Stimulated activated naive B cell treated with anti-CD40 and anti-IgM and Interleukin-4, amounts not matched to agents 10 μg/mL and 1 μg/mL and 100 μg/mL, for 72 hours (primary cell): ENCODE results near the gene NCMAP.

Experiments
- ATAC-seq, 2 donors: fragments of 150-1000 bp; cut with Tn5 transposase; replicated peaks; 2 replicates each; pipeline ENCODE4 v1.10.0; 2021; ENCODE audit warnings: moderate library complexity in 1 of 2
- DNase-seq: peaks from one replicate; pipeline ENCODE4 v3.0.0; 2021
- H3K27ac Mint-ChIP-seq: one replicate; pipeline ENCODE4 v1.8.0; 2022; ENCODE audit warnings: mild to moderate bottlenecking, mixed read lengths
- H3K27me3 Mint-ChIP-seq, 2 donors: one replicate each; pipeline ENCODE4 v1.8.0; 2022; ENCODE audit warnings: mixed read lengths in 2 of 2
- H3K36me3 Mint-ChIP-seq, 2 donors: one replicate each; pipeline ENCODE4 v1.8.0; 2022; ENCODE audit warnings: mixed read lengths in 2 of 2, mild to moderate bottlenecking in 1 of 2
- H3K4me1 Mint-ChIP-seq, 2 donors: one replicate each; pipeline ENCODE4 v1.8.0; 2022; ENCODE audit warnings: mixed read lengths in 2 of 2, mild to moderate bottlenecking in 1 of 2
- H3K4me3 Mint-ChIP-seq, 2 donors: one replicate each; pipeline ENCODE4 v1.8.0; 2022; ENCODE audit warnings: mild to moderate bottlenecking in 2 of 2, mixed read lengths in 2 of 2, moderate library complexity in 1 of 2
- H3K9me3 Mint-ChIP-seq, 2 donors: one replicate each; pipeline ENCODE4 v1.8.0; 2022; ENCODE audit warnings: mixed read lengths in 2 of 2, mild to moderate bottlenecking in 1 of 2

Gene NCMAP

GRCh38 chr1:24640288-24640687, 84.4 kb downstream of the NCMAP start:
- peak overlapping the region in 1 of 2 donors; percentile 6 for H3K4me3 Mint-ChIP-seq
- no peak for DNase-seq

GRCh38 chr1:24641646-24642151, 85.8 kb downstream of the NCMAP start:
- Mint-ChIP-seq H3K36me3 (peaks cover 13 to 26% of the 10 kb centered on the region in 2 donors), H3K27ac (peak overlapping the region; percentile 98), H3K4me3 (peak overlapping the region; percentile 90 to 93), H3K9me3 (no peaks in the 10 kb centered on the region), H3K27me3 (no peaks in the 10 kb centered on the region), H3K4me1 (peaks cover 11 to 32% of the 10 kb centered on the region in 2 donors)
- peak; percentile 0 to 2 for ATAC-seq
- peak; percentile 60 for DNase-seq

More at GRCh38 chr1:24640288-24640687, 84.4 kb downstream of the NCMAP start:
- H3K4me1 Mint-ChIP-seq = peaks cover 11 to 26% of the 10 kb centered on the region in 2 donors
- no peak overlapping the region for H3K27ac Mint-ChIP-seq
- no peak for ATAC-seq
- no peaks in the 10 kb centered on the region for H3K9me3 Mint-ChIP-seq
- peaks cover 0 to 6% of the 10 kb centered on the region in 2 donors for H3K27me3 Mint-ChIP-seq
- peaks cover 7 to 19% of the 10 kb centered on the region in 2 donors for H3K36me3 Mint-ChIP-seq

GRCh38 chr1:24642481-24643362, 86.8 kb downstream of the NCMAP start, which contains the start of gene SRRM1:
SRRM1 (plus strand) TSS chr1:24643302; CDS start chr1:24643327, 25 bp downstream.
- DNase-seq = peak; percentile 99
- Mint-ChIP-seq H3K4me3 (peak within 1 kb of the TSS; percentile 90 to 93), H3K9me3 (no peaks in the 10 kb centered on the region), H3K27me3 (no peaks in the 10 kb centered on the region), H3K4me1 (peaks cover 12 to 38% of the 10 kb centered on the region in 2 donors), H3K27ac (peak within 1 kb of the TSS; percentile 98), H3K36me3 (peaks cover 18 to 32% of the 10 kb centered on the region in 2 donors)
- peak; percentile 89 to 91 for ATAC-seq

GRCh38 chr1:24643363-24644099, 87.6 kb downstream of the NCMAP start:
- H3K27ac Mint-ChIP-seq = peak overlapping the region; percentile 98
- ATAC-seq (peak; percentile 34 to 39), DNase-seq (peak; percentile 59)
- H3K27me3 Mint-ChIP-seq = no peaks in the 10 kb centered on the region
- H3K9me3 Mint-ChIP-seq = no peaks in the 10 kb centered on the region
- peaks cover 18 to 35% of the 10 kb centered on the region in 2 donors for H3K36me3 Mint-ChIP-seq
- peaks cover 12 to 41% of the 10 kb centered on the region in 2 donors for H3K4me1 Mint-ChIP-seq
- H3K4me3 Mint-ChIP-seq = peak overlapping the region; percentile 90 to 93

- Mint-ChIP-seq H3K4me3 (peak overlapping the region; percentile 90 to 93), H3K27me3 (no peaks in the 10 kb centered on the region), H3K36me3 (peaks cover 19 to 40% of the 10 kb centered on the region in 2 donors)
These were observed 88.2 kb downstream of the NCMAP start for GRCh38 chr1:24644100-24644384.

GRCh38 chr1:24648919-24649318, 93.0 kb downstream of the NCMAP start:
- Mint-ChIP-seq H3K4me1 (peaks cover 12 to 36% of the 10 kb centered on the region in 2 donors), H3K4me3 (no peak overlapping the region), H3K9me3 (no peaks in the 10 kb centered on the region), H3K27me3 (no peaks in the 10 kb centered on the region), H3K27ac (peak overlapping the region; percentile 59), H3K36me3 (peaks cover 49 to 67% of the 10 kb centered on the region in 2 donors)
- DNase-seq (no peak), ATAC-seq (no peak)

More at GRCh38 chr1:24644100-24644384, 88.2 kb downstream of the NCMAP start:
- Mint-ChIP-seq H3K27ac (peak overlapping the region; percentile 98), H3K9me3 (no peaks in the 10 kb centered on the region), H3K4me1 (peaks cover 14 to 46% of the 10 kb centered on the region in 2 donors)
- DNase-seq (no peak), ATAC-seq (no peak)

GRCh38 chr1:24652382-24652781, 96.5 kb downstream of the NCMAP start:
- Mint-ChIP-seq H3K27me3 (no peaks in the 10 kb centered on the region), H3K27ac (no peak overlapping the region), H3K4me3 (no peak overlapping the region), H3K4me1 (peaks cover 11 to 40% of the 10 kb centered on the region in 2 donors), H3K36me3 (peaks cover 51 to 70% of the 10 kb centered on the region in 2 donors), H3K9me3 (no peaks in the 10 kb centered on the region)
- ATAC-seq (no peak), DNase-seq (no peak)

GRCh38 chr1:24654010-24654409, 98.1 kb downstream of the NCMAP start:
- peaks cover 14 to 40% of the 10 kb centered on the region in 2 donors for H3K4me1 Mint-ChIP-seq
- H3K9me3 Mint-ChIP-seq = no peaks in the 10 kb centered on the region
- no peak for ATAC-seq

GRCh38 chr1:24656046-24656445, 100.2 kb downstream of the NCMAP start:
- ATAC-seq (no peak), DNase-seq (no peak)
- Mint-ChIP-seq H3K27me3 (no peaks in the 10 kb centered on the region), H3K36me3 (peaks cover 48 to 65% of the 10 kb centered on the region in 2 donors), H3K9me3 (no peaks in the 10 kb centered on the region), H3K4me3 (no peak overlapping the region), H3K27ac (no peak overlapping the region), H3K4me1 (peaks cover 9 to 45% of the 10 kb centered on the region in 2 donors)

More at GRCh38 chr1:24654010-24654409, 98.1 kb downstream of the NCMAP start:
- no peak for DNase-seq
- Mint-ChIP-seq H3K36me3 (peaks cover 56 to 71% of the 10 kb centered on the region in 2 donors), H3K27ac (no peak overlapping the region), H3K4me3 (no peak overlapping the region), H3K27me3 (no peaks in the 10 kb centered on the region)

- Mint-ChIP-seq H3K36me3 (peaks cover 39 to 56% of the 10 kb centered on the region in 2 donors), H3K27me3 (no peaks in the 10 kb centered on the region), H3K27ac (peak overlapping the region; percentile 71), H3K9me3 (no peaks in the 10 kb centered on the region), H3K4me3 (peak overlapping the region in 1 of 2 donors; percentile 13), H3K4me1 (peaks cover 8 to 45% of the 10 kb centered on the region in 2 donors)
- no peak for DNase-seq
- ATAC-seq = peak in 1 of 2 donors; percentile 16
These were observed 101.9 kb downstream of the NCMAP start for GRCh38 chr1:24657781-24658180.
